Measurements from ENCODE around the gene FAM161B. TPM values are rescaled to one million over a fixed set of nuclear protein-coding genes. Genes with fewer than 3 reads are reported as not detected.

FAM161B gene
- total and polyA plus RNA-seq, 2 of the 13 experiments (the other 11 are each of a cell fraction or from before 2014, with no cell fraction given): 1.6 to 2.0 TPM

- DNase-seq (ENCODE audit: low spot score) (no peak), FAIRE-seq (no peak), ATAC-seq (no peak)
- in situ Hi-C loops (cut with HindIII; ENCODE audit: extremely low pct_ligation_motif_present, low pct_unique_long_range_greater_than_20kb) (no loop called here), intact Hi-C loops (cut with micrococcal nuclease; ENCODE audit: unreplicated experiment) (no loop called here)
- ChIA-PET POLR2A (no interaction called here), CTCF (ENCODE audit: low intra/inter-chr PET ratio, low total read pairs) (no interaction called here)
- H3K4me3 ChIP-seq (replicated peaks in 1 of 3; ENCODE audit: insufficient read depth in 1 of 3, low read depth in 2 of 3, low read length in 3 of 3): no peak overlapping the region
- no peak overlapping the region for H3K4me2 ChIP-seq (ENCODE audit: low read depth, low read length)
- TF ChIP-seq FOSL2 (CRISPR knock-in tag; IDR thresholded peaks at IDR 0.05) (no peak), ZNF567 (CRISPR knock-in tag; IDR thresholded peaks at IDR 0.05; ENCODE audit: borderline replicate concordance) (no peak), RBM39 (IDR thresholded peaks at IDR 0.05; ENCODE audit: low read depth, low read length, poor library complexity, severe bottlenecking) (no peak), ZFP82 (CRISPR knock-in tag; IDR thresholded peaks at IDR 0.05; ENCODE audit: borderline replicate concordance) (no peak), MXI1 (IDR thresholded peaks at IDR 0.05; ENCODE audit: borderline replicate concordance, low read depth, low read length) (no peak), MTA3 (CRISPR knock-in tag; IDR thresholded peaks at IDR 0.05) (no peak), DNMT3B (CRISPR knock-in tag; conservative IDR thresholded peaks at IDR 0.05) (no peak), DDIT3 (CRISPR knock-in tag; IDR thresholded peaks at IDR 0.05) (no peak), CCAR2 (optimal IDR thresholded peaks at IDR 0.05; ENCODE audit: low read depth, low read length) (no peak), HOMEZ (CRISPR knock-in tag; IDR thresholded peaks at IDR 0.05; ENCODE audit: low read depth) (no peak)
- TF ChIP-seq, protein P1, sequence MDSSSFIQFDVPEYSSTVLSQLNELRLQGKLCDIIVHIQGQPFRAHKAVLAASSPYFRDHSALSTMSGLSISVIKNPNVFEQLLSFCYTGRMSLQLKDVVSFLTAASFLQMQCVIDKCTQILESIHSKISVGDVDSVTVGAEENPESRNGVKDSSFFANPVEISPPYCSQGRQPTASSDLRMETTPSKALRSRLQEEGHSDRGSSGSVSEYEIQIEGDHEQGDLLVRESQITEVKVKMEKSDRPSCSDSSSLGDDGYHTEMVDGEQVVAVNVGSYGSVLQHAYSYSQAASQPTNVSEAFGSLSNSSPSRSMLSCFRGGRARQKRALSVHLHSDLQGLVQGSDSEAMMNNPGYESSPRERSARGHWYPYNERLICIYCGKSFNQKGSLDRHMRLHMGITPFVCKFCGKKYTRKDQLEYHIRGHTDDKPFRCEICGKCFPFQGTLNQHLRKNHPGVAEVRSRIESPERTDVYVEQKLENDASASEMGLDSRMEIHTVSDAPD (CRISPR knock-in tag; IDR thresholded peaks at IDR 0.05): no peak
- TF ChIP-seq, protein P2, sequence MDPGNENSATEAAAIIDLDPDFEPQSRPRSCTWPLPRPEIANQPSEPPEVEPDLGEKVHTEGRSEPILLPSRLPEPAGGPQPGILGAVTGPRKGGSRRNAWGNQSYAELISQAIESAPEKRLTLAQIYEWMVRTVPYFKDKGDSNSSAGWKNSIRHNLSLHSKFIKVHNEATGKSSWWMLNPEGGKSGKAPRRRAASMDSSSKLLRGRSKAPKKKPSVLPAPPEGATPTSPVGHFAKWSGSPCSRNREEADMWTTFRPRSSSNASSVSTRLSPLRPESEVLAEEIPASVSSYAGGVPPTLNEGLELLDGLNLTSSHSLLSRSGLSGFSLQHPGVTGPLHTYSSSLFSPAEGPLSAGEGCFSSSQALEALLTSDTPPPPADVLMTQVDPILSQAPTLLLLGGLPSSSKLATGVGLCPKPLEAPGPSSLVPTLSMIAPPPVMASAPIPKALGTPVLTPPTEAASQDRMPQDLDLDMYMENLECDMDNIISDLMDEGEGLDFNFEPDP (CRISPR knock-in tag; conservative IDR thresholded peaks at IDR 0.05): no peak
- TF ChIP-seq, protein P3, sequence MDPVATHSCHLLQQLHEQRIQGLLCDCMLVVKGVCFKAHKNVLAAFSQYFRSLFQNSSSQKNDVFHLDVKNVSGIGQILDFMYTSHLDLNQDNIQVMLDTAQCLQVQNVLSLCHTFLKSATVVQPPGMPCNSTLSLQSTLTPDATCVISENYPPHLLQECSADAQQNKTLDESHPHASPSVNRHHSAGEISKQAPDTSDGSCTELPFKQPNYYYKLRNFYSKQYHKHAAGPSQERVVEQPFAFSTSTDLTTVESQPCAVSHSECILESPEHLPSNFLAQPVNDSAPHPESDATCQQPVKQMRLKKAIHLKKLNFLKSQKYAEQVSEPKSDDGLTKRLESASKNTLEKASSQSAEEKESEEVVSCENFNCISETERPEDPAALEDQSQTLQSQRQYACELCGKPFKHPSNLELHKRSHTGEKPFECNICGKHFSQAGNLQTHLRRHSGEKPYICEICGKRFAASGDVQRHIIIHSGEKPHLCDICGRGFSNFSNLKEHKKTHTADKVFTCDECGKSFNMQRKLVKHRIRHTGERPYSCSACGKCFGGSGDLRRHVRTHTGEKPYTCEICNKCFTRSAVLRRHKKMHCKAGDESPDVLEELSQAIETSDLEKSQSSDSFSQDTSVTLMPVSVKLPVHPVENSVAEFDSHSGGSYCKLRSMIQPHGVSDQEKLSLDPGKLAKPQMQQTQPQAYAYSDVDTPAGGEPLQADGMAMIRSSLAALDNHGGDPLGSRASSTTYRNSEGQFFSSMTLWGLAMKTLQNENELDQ (CRISPR knock-in tag; IDR thresholded peaks at IDR 0.05; ENCODE audit: borderline replicate concordance): no peak
- H3K9ac ChIP-seq (ENCODE audit: insufficient read depth, low read depth, low read length): no peak overlapping the region
- no TSS peak for BruUV-seq (replicated peaks)
- H3K27ac ChIP-seq (ENCODE audit: extremely low read length, insufficient read depth, low read length): no peak overlapping the region
- no peak overlapping the region for H2AFZ ChIP-seq (ENCODE audit: low read length)
- no peaks in the 10 kb centered on the region for H3K27me3 ChIP-seq (ENCODE audit: control insufficient read depth in 1 of 2, insufficient read depth in 2 of 2, low read length in 2 of 2)
- peaks cover 5% of the 10 kb centered on the region for H3K4me1 ChIP-seq (ENCODE audit: insufficient read depth, low read length)
- no peaks in the 10 kb centered on the region for H3K79me2 ChIP-seq (ENCODE audit: insufficient read depth, low read length)
- no peaks in the 10 kb centered on the region for H3K9me3 ChIP-seq (ENCODE audit: low read length)
- H4K20me1 ChIP-seq (ENCODE audit: insufficient read depth, low read length): no peaks in the 10 kb centered on the region
- peaks cover 35 to 83% of the 10 kb centered on the region in 2 experiments for H3K36me3 ChIP-seq (replicated peaks in 1 of 2; ENCODE audit: control insufficient read depth in 1 of 2, insufficient read depth in 2 of 2, low read length in 2 of 2)
- WGBS (ENCODE audit: low lambda C conversion rate): 96% methylated on average over 2 of the region's 2 CpGs
Observed at GRCh38 chr14:73973497-73973896, 23.6 kb upstream of the FAM161B start.

All from HepG2 (cell line).